ENCODE measurements around the gene TNFSF4. TPM values are rescaled to one million over a fixed set of nuclear protein-coding genes. Genes with fewer than 3 reads are reported as not detected.

Gene TNFSF4
- total and polyA plus RNA-seq, 2 of the 13 experiments (the other 11 are each of a cell fraction or from before 2014, with no cell fraction given) = 2.4 to 7.9 TPM

GRCh38 chr1:173212952-173213491 is 5.9 kb upstream of the TNFSF4 start (continued):
- TF ChIP-seq FOXA1 (IDR thresholded peaks at IDR 0.05) (no peak), FOXA1 (CRISPR knock-in tag; IDR thresholded peaks at IDR 0.05) (peak; percentile 30; the same call in 1 of the 2 replicates), ZBTB25 (CRISPR knock-in tag; IDR thresholded peaks at IDR 0.05) (0 out of 2 replicates have a peak, but pooled peaks have one; percentile 26), CREM (IDR thresholded peaks at IDR 0.05) (peak; percentile 64; the same call in 1 of the 2 replicates), CREM (CRISPR knock-in tag; IDR thresholded peaks at IDR 0.05) (no peak), CREB1 (IDR thresholded peaks at IDR 0.05) (no peak), CREB1 (CRISPR knock-in tag; IDR thresholded peaks at IDR 0.05) (0 out of 2 replicates have a peak, but pooled peaks have one; percentile 14), TCF7 (IDR thresholded peaks at IDR 0.05; ENCODE audit: low read depth) (peak; percentile 61), DRAP1 (CRISPR knock-in tag; IDR thresholded peaks at IDR 0.05) (peak; percentile 61), SOX5 (CRISPR knock-in tag; IDR thresholded peaks at IDR 0.05; ENCODE audit: borderline replicate concordance) (peak; percentile 93), ETV5 (CRISPR knock-in tag; IDR thresholded peaks at IDR 0.05; ENCODE audit: borderline replicate concordance) (peak; percentile 92), NR2F1 (CRISPR knock-in tag; IDR thresholded peaks at IDR 0.05) (peak in 1 of 2 experiments; percentile 62; a peak in 2 of 4 replicates), LCORL (IDR thresholded peaks at IDR 0.05) (no peak), LCORL (CRISPR knock-in tag; IDR thresholded peaks at IDR 0.05) (peak; percentile 47; the same call in 1 of the 2 replicates), FOXK2 (IDR thresholded peaks at IDR 0.05) (no peak), GATAD2A (CRISPR knock-in tag; IDR thresholded peaks at IDR 0.05) (peak; percentile 91), ZBTB42 (CRISPR knock-in tag; IDR thresholded peaks at IDR 0.05) (no peak), MNT (IDR thresholded peaks at IDR 0.05) (no peak), NR3C1 (CRISPR knock-in tag; IDR thresholded peaks at IDR 0.05) (no peak), ZNF367 (CRISPR knock-in tag; IDR thresholded peaks at IDR 0.05; ENCODE audit: borderline replicate concordance) (no peak), ZNF124 (CRISPR knock-in tag; IDR thresholded peaks at IDR 0.05) (0 out of 2 replicates have a peak, but pooled peaks have one; percentile 62), SALL1 (CRISPR knock-in tag; IDR thresholded peaks at IDR 0.05) (peak; percentile 47; the same call in 1 of the 2 replicates), HOMEZ (CRISPR knock-in tag; IDR thresholded peaks at IDR 0.05; ENCODE audit: low read depth) (peak; percentile 94; the same call in 1 of the 2 replicates)
- TF ChIP-seq, protein P1, sequence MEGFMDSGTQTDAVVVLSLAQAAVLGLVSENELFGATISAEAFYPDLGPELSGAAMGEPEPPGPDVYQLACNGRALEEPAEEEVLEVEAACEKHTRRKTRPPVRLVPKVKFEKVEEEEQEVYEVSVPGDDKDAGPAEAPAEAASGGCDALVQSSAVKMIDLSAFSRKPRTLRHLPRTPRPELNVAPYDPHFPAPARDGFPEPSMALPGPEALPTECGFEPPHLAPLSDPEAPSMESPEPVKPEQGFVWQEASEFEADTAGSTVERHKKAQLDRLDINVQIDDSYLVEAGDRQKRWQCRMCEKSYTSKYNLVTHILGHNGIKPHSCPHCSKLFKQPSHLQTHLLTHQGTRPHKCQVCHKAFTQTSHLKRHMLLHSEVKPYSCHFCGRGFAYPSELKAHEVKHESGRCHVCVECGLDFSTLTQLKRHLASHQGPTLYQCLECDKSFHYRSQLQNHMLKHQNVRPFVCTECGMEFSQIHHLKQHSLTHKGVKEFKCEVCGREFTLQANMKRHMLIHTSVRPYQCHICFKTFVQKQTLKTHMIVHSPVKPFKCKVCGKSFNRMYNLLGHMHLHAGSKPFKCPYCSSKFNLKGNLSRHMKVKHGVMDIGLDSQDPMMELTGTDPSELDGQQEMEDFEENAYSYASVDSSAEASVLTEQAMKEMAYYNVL (CRISPR knock-in tag; IDR thresholded peaks at IDR 0.05; ENCODE audit: borderline replicate concordance) = peak; percentile 29; the same call in 1 of the 2 replicates

All from HepG2 (cell line).